Stimulated activated CD8-positive, alpha-beta memory T cell treated with anti-CD3 and anti-CD28 coated beads, Interleukin-12 subunit alpha, Interleukin-12 subunit beta, amount 100 ng/mL, for 4 hours (primary cell): ENCODE measurements around the gene LAMA5.

Experiments used
- DNase-seq: peaks from one replicate; pipeline ENCODE4 v3.0.0-alpha.2; 2020; ENCODE audit warnings: low read depth

Gene LAMA5

GRCh38 chr20:62403331-62403730 lies 36.2 kb upstream of the LAMA5 start:
- DNase-seq, result no peak

GRCh38 chr20:62402456-62403150 lies 35.5 kb upstream of the LAMA5 start:
- DNase-seq, result no peak

GRCh38 chr20:62401331-62401779 lies 34.2 kb upstream of the LAMA5 start:
- DNase-seq, result no peak

GRCh38 chr20:62400541-62400940 lies 33.4 kb upstream of the LAMA5 start:
- no peak for DNase-seq

GRCh38 chr20:62400021-62400420 lies 32.9 kb upstream of the LAMA5 start:
- no peak for DNase-seq

- DNase-seq, result no peak
Measured at GRCh38 chr20:62398120-62398821, 31.2 kb upstream of the LAMA5 start.

GRCh38 chr20:62396367-62397239 lies 29.5 kb upstream of the LAMA5 start:
- DNase-seq, result no peak

- no peak for DNase-seq
Measured at GRCh38 chr20:62395311-62396242, 28.5 kb upstream of the LAMA5 start.

- no peak for DNase-seq
Measured at GRCh38 chr20:62394248-62395245, 27.4 kb upstream of the LAMA5 start.

GRCh38 chr20:62393830-62394229 lies 26.7 kb upstream of the LAMA5 start:
- DNase-seq, result no peak

GRCh38 chr20:62393335-62393665 lies 26.2 kb upstream of the LAMA5 start:
- DNase-seq, result no peak

- DNase-seq, result no peak
Measured at GRCh38 chr20:62392621-62393334, 25.7 kb upstream of the LAMA5 start.

- DNase-seq, result no peak
Measured at GRCh38 chr20:62392077-62392418, 24.9 kb upstream of the LAMA5 start.

- DNase-seq, result no peak
Measured at GRCh38 chr20:62391165-62392076, 24.3 kb upstream of the LAMA5 start.

GRCh38 chr20:62390317-62391164 lies 23.4 kb upstream of the LAMA5 start:
- DNase-seq, result no peak

- no peak for DNase-seq
Measured at GRCh38 chr20:62389601-62390087, 22.5 kb upstream of the LAMA5 start.

- no peak for DNase-seq
Measured at GRCh38 chr20:62388839-62389600, 21.9 kb upstream of the LAMA5 start.
